Adrenal gland (tissue), 5 donors: ENCODE results near the gene NPIPA1.
"Not testable (repeated sequence)": the region's sequence is repeated elsewhere in the genome, so short reads cannot be mapped to it uniquely, and the experiment has no call there.

ENCODE experiments used
- POLR2A ChIP-seq, 2 donors: fragments of 450-650 bp; IDR thresholded peaks; one replicate each; pipeline ENCODE4 v1.6.1; 2017; ENCODE audit warnings: antibody characterized with exemption in 2 of 2, mild to moderate bottlenecking in 2 of 2, moderate library complexity in 1 of 2
- TF ChIP-seq, protein P1 (sequence below), 6 experiments: fragments of 450-650 bp in 4 of 6; fragments of 200-600 bp in 2 of 6; sonication (generic) in 1 of 6; IDR thresholded peaks; 1 replicate in 5 of 6; 2 replicates in 1 of 6; pipeline versions ENCODE4 v1.5.1 to v1.8.0; 2016 to 2021; ENCODE audit warnings: antibody characterized with exemption in 6 of 6, mild to moderate bottlenecking in 2 of 6, moderate library complexity in 1 of 6
- donor health status: DM: no; HTN: no; CAD: no.

DNA sequence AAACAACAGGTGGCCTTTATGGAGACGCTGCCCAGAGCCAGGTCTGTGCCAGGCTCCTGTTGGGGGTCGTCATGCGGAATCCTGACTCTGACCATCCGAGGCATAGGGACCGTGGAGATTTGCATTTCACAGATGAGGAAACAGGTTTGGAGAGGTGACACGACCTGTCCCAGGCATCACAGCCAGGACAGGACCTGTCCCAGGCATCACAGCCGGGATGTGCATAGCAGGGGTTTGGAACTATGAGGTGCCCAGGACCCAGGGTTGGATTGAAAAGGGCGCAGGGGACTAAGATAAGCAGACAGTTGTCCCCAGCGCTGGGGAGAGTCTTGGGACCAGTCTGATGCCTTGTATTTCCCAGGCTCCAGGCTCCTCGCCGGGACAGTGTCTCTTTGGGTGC, 24.7 kb upstream of the NPIPA1 start:
- not testable (repeated sequence) for TF ChIP-seq POLR2A (IDR thresholded peaks at IDR 0.05)
- TF ChIP-seq, protein P1, sequence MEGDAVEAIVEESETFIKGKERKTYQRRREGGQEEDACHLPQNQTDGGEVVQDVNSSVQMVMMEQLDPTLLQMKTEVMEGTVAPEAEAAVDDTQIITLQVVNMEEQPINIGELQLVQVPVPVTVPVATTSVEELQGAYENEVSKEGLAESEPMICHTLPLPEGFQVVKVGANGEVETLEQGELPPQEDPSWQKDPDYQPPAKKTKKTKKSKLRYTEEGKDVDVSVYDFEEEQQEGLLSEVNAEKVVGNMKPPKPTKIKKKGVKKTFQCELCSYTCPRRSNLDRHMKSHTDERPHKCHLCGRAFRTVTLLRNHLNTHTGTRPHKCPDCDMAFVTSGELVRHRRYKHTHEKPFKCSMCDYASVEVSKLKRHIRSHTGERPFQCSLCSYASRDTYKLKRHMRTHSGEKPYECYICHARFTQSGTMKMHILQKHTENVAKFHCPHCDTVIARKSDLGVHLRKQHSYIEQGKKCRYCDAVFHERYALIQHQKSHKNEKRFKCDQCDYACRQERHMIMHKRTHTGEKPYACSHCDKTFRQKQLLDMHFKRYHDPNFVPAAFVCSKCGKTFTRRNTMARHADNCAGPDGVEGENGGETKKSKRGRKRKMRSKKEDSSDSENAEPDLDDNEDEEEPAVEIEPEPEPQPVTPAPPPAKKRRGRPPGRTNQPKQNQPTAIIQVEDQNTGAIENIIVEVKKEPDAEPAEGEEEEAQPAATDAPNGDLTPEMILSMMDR (IDR thresholded peaks at IDR 0.05): not testable (repeated sequence)
